ENCODE results near the gene PCDH9.

Gene PCDH9

GRCh38 chr13:67137044-67137735 lies 92.9 kb downstream of the PCDH9 start:
- Histone ChIP-seq H3K4me3 (no peak overlapping the region), H3K27ac (no peak overlapping the region)

DNA sequence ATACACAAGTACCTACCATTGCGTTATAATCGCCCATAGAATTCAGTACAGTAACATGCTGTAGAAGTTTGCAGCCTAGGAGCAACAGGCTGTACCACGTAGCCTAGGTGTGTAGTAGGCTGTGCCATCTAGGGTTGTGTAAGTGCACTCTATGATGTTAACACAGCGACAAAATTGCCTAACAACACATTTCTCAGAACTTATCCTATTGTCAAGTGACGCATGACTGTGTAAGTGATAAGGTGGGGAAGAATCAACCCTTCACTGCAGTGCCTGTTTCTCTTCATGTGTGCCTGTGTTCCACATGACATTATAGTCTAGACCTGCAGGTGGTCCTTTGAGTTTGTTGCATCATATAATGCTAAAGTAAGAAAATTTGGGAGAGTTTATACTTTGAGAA lies 94.0 kb downstream of the PCDH9 start:
- H3K27ac ChIP-seq = no peak overlapping the region
- no peak overlapping the region for H3K4me3 ChIP-seq

DNA sequence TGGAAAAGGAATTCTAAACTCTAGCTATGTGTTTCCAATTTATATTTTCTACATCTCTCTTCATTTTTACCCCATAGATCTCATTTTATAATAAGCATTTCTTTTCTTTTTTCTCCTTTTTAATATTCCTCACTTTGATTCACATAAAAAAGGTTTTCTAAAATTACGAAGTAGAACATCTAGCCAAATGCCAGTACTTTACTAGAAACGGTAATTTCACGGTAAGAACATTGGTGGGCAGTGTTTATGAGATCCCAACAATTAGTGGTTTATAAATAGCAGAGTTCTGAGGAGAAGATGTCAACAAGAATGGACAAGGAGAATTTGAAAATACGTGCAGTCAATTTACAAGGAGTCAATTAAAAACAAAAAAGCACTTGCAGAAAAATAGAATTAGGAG lies 94.8 kb downstream of the PCDH9 start:
- Histone ChIP-seq H3K4me3 (no peak overlapping the region), H3K27ac (no peak overlapping the region)

DNA sequence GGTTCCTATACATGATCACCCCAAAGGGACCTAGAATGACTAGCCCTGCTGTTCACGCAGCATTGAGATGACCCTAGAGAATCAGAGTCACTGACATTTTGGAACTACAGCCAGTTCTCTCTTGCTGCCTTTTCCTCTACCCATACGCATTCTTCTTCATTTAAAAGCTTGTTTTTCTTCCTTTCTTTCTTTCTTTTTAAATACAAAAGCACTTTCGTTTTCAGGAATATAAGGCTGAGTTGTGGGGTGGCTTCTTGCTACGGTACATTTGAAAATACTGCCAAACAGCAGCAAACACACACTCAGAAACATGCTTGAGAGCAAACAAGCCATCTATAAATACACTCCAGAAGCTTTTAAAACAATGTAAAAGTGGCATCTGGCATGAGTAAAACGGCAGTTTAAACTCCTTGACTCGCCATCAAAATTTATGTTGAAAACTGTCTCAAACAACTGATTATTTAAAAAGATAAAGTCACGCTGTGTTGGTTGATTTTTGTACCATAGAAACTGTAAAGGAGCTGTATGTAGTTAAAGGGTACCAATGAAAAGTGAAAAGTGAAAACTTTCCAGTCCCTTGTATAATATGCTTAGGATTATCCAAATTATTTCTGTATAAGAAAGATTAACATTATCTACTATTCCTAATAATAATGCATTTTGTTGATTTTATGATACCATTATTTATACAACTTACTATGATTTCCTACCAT lies 95.6 kb downstream of the PCDH9 start:
- Histone ChIP-seq H3K27ac (no peak overlapping the region), H3K4me3 (peak overlapping the region in 1 of 7 experiments; percentile 10)

DNA sequence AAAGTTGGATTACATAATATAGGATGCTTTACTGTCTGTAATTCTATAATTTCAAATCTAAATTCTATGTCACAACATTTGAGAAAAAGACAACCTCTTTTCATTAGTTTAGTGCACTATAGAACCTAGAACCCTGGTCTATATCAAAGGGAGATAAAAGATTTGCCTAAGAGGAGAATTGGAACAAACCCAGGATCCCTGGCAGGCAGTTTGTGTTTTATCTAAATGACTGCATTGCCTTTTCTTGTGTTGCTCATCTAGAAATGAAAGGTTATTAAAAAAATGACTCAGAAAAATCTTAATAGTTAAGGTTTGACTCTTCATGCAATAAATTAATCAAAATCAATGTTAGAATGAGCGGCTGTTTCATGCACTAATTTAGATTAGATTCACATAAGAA lies 96.7 kb downstream of the PCDH9 start:
- Histone ChIP-seq H3K27ac (no peak overlapping the region), H3K4me3 (no peak overlapping the region)

- H3K4me3 ChIP-seq = no peak overlapping the region
- H3K27ac ChIP-seq = no peak overlapping the region
Observed at GRCh38 chr13:67131393-67131792, 98.7 kb downstream of the PCDH9 start.

DNA sequence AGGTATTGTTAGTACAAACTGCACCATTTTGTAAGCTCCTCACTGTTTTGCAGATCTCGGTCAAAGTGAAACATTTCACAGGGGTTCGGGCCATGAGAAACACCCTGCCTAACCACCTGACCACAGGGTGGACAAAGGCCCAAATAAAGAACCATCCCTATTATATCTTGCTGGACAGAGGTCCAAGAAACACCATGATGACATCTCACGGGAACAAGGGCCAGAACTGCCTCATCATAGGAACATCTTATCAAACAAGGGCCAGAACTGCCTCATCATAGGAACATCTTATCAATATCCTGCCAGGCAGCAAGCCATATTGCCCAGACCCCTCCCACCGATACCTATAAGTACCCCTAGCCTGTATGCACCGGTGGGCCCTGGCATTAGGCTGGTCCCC lies 99.7 kb downstream of the PCDH9 start:
- Histone ChIP-seq H3K4me3 (no peak overlapping the region), H3K27ac (no peak overlapping the region)

DNA sequence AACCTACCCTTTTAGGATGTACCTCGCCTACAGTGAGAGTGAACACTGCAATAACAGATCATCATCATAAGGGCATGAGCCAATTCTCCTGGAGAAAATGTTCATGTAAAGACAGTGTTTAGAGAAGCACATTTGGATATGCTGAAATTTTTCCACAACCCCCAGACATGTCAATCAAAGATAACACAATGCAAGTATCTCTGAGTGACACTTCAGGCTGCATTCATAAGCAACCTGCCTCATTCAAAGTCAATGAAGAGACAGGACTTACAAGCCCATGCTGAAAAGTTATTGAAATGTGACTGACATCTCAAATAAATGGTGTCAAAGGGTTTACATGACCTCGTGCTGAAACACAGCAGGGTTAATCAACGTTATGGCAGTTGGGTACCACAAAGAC lies 102.0 kb downstream of the PCDH9 start:
- no peak overlapping the region for H3K4me3 ChIP-seq
- no peak overlapping the region for H3K27ac ChIP-seq

DNA sequence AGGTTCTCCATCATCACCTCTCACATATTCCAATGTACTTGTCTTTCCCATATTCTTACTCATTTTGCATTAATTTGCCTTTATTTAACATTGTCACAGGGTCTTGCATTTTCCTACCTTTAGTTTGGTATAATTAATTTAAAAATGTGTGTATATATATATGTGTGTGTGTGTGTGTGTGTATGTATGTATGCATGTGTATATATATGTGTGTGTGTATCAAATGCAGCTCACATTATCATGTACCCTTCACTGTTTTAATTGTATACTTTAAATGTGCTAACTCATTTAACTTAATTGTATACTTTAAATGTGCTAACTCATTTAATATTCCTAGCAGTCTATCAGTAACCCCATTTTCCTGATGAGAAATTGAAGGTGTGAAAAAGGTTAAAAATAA lies 104.5 kb downstream of the PCDH9 start:
- Histone ChIP-seq H3K27ac (no peak overlapping the region), H3K4me3 (no peak overlapping the region)

GRCh38 chr13:67123165-67123564 lies 107.0 kb downstream of the PCDH9 start:
- H3K27ac ChIP-seq = no peak overlapping the region
- no peak overlapping the region for H3K4me3 ChIP-seq

GRCh38 chr13:67122251-67122650 lies 107.9 kb downstream of the PCDH9 start:
- no peak overlapping the region for H3K27ac ChIP-seq
- no peak overlapping the region for H3K4me3 ChIP-seq

GRCh38 chr13:67120872-67121531 lies 109.1 kb downstream of the PCDH9 start:
- no peak overlapping the region for H3K4me3 ChIP-seq
- no peak overlapping the region for H3K27ac ChIP-seq

DNA sequence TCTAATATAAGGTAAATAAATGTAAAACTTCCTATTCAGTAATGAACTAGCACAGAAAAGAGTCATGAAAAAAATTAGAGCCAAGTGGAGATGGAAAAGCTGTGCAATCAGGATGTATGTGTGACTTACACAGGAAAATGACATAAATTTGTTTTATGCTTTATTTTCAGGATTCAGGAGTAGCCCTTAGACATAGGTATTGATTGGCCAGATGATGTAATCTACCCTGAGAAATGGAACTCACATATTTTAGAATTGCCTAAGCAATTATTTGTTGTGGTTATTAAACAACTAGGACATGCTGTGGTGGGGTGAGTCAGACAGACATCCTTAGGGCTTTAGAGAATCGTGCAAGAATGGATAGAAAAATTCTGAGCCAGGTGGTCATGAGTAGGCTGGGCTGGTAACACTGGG lies 110.6 kb downstream of the PCDH9 start:
- no peak overlapping the region for H3K4me3 ChIP-seq
- H3K27ac ChIP-seq = no peak overlapping the region

- Histone ChIP-seq H3K27ac (no peak overlapping the region), H3K4me3 (no peak overlapping the region)
Observed at GRCh38 chr13:67118277-67118676, 111.9 kb downstream of the PCDH9 start.

DNA sequence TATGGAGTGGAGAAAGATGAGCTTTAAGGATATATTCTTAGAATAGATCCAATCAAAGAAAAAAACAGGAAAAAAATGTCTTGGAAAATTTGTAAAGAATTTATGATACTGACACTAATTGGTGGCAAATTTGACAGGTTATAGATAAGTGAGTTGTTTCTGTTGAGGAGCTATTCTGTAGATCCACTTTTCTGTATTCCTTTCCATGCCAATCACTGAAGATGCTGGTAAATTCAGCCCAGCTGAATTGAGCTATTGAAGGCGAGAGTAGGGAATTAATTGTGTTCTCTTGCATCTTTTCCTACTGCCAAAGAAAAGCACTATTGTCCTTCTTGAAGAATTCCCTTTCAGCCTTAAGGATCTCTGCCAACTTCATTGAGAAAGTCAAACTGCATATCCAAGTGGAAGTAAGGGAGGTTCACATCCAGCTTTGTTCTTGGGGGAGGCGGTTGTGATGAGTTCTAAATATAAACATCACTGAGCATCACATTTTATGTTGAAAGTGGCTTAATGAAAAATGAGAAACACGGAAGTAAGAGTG lies 113.1 kb downstream of the PCDH9 start:
- no peak overlapping the region for H3K4me3 ChIP-seq
- H3K27ac ChIP-seq = no peak overlapping the region

- no peak overlapping the region for H3K27ac ChIP-seq
Observed at GRCh38 chr13:67107979-67108378, 122.2 kb downstream of the PCDH9 start.

GRCh38 chr13:67106502-67107057 lies 123.6 kb downstream of the PCDH9 start:
- Histone ChIP-seq H3K27ac (no peak overlapping the region), H3K4me3 (no peak overlapping the region)

More at GRCh38 chr13:67107979-67108378, 122.2 kb downstream of the PCDH9 start:
- H3K4me3 ChIP-seq = no peak overlapping the region

DNA sequence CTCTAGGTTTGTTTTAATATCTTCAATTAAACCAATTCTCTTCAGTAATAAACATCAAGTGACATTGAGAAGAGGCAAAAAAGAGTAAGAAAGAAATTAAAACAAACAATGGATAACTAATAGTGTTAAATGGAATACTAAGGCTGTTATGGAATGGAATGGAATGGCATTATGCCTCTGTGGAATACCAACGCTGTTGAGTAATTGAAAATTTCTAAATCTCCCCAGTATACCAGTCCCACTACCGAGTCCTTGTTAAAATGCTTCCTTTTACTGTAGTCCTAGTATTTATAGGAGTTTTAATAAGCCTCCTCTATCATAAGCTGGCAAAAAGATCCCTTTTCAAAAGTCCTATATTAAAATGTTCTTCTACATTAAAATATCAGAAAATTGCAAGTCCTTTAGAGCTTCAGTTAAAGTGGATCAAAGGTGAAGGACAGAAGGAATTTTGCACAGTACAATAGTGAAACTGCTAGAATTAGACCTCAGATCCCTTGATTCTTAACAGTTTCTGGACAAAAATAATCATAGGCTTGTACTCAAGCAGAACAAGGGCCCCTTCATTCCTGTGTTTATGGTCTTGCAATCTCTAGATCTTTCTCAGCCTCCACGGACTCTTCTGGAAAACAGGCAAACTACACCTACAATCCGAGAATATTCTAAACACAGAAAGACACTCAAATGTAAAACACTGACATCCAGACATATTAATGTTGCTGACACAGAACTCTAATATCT lies 128.2 kb downstream of the PCDH9 start:
- H3K4me3 ChIP-seq = no peak overlapping the region
- no peak overlapping the region for H3K27ac ChIP-seq

- H3K4me3 ChIP-seq = no peak overlapping the region
- no peak overlapping the region for H3K27ac ChIP-seq
Observed at GRCh38 chr13:67100730-67101129, 129.4 kb downstream of the PCDH9 start.

- Histone ChIP-seq H3K4me3 (no peak overlapping the region), H3K27ac (no peak overlapping the region)
Observed at GRCh38 chr13:67099494-67099893, 130.6 kb downstream of the PCDH9 start.

All from skin epidermis (tissue), 12 donors.